Astrocyte (in vitro differentiated cells and primary cell): ENCODE data around the gene ECHS1.

Source experiments
- EZH2 ChIP-seq: IDR thresholded peaks from 2 replicates; pipeline ENCODE4 v1.6.1; 2012; ENCODE audit warnings: mild to moderate bottlenecking, low read length, inconsistent platforms; ENCODE audit not compliant: insufficient read depth
- TF ChIP-seq, protein P1 (sequence below): IDR thresholded peaks from 2 replicates; pipeline ENCODE4 v1.5.1; 2011; ENCODE audit warnings: low read depth, mild to moderate bottlenecking, inconsistent platforms, low read length, moderate library complexity; ENCODE audit not compliant: insufficient read depth

DNA sequence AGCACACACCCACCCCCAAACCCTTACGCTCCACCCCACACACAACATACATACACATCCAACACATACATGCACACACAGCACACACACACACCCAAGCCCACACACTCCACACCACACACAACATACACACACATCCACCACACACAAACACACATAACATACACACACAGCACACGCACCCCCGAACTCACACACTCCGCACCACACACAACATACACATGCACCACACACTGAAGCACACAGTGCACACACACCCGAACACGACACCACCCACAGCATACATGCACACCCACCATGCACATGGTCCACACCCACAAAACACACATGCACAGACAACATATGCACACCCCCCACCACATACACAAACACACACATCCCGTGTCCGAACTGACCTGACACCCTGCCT is 24.0 kb downstream of the ECHS1 start:
- TF ChIP-seq, protein P1, sequence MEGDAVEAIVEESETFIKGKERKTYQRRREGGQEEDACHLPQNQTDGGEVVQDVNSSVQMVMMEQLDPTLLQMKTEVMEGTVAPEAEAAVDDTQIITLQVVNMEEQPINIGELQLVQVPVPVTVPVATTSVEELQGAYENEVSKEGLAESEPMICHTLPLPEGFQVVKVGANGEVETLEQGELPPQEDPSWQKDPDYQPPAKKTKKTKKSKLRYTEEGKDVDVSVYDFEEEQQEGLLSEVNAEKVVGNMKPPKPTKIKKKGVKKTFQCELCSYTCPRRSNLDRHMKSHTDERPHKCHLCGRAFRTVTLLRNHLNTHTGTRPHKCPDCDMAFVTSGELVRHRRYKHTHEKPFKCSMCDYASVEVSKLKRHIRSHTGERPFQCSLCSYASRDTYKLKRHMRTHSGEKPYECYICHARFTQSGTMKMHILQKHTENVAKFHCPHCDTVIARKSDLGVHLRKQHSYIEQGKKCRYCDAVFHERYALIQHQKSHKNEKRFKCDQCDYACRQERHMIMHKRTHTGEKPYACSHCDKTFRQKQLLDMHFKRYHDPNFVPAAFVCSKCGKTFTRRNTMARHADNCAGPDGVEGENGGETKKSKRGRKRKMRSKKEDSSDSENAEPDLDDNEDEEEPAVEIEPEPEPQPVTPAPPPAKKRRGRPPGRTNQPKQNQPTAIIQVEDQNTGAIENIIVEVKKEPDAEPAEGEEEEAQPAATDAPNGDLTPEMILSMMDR, result no peak
- no peak for TF ChIP-seq EZH2
